ENCODE data around the gene DNAJC4.

- TF ChIP-seq, protein P1, sequence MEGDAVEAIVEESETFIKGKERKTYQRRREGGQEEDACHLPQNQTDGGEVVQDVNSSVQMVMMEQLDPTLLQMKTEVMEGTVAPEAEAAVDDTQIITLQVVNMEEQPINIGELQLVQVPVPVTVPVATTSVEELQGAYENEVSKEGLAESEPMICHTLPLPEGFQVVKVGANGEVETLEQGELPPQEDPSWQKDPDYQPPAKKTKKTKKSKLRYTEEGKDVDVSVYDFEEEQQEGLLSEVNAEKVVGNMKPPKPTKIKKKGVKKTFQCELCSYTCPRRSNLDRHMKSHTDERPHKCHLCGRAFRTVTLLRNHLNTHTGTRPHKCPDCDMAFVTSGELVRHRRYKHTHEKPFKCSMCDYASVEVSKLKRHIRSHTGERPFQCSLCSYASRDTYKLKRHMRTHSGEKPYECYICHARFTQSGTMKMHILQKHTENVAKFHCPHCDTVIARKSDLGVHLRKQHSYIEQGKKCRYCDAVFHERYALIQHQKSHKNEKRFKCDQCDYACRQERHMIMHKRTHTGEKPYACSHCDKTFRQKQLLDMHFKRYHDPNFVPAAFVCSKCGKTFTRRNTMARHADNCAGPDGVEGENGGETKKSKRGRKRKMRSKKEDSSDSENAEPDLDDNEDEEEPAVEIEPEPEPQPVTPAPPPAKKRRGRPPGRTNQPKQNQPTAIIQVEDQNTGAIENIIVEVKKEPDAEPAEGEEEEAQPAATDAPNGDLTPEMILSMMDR (IDR thresholded peaks at IDR 0.05; ENCODE audit: low read length), result no peak
- no peak for TF ChIP-seq EZH2 (IDR thresholded peaks at IDR 0.05; ENCODE audit: borderline replicate concordance, low read length)
These were observed 3.7 kb downstream of the DNAJC4 start, which contains the start of gene VEGFB for GRCh38 chr11:64233913-64234586.

Measured in OCI-LY1 (cell line).